Right kidney (tissue), 1 donor: ENCODE data around the gene ULBP1.
"Not testable (repeated sequence)": the region's sequence is repeated elsewhere in the genome, so short reads cannot be mapped to it uniquely, and the experiment has no call there.

Source experiments
- DNase-seq: peaks from one replicate; pipeline ENCODE4 v3.0.0-alpha.2; 2016

The ULBP1 gene

GRCh38 chr6:150005761-150006651, 42.3 kb downstream of the ULBP1 start:
- no peak for DNase-seq

DNA sequence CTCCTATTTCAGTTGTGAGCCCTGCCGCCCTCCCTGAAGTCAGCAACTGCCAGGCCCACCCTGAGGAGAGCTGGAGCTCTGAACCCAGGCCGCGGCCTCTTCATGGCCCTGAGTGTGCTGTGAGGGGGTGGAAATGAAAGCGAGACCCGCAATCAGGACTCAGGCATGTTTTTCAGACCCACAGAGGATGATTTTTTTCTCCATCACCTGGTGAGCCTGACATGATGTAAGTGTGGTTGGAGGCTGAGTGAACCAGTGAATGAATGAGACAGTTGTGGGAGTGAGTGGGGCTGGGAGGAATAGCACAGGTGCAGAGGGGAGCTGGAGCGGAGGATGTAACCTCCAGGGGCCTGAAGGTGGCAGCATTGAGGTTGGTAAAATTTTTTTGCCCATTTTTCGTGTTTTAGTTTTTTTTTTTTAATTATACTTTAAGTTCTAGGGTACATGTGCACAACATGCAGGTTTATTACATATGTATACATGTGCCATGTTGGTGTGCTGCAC, 43.3 kb downstream of the ULBP1 start:
- no peak for DNase-seq

DNA sequence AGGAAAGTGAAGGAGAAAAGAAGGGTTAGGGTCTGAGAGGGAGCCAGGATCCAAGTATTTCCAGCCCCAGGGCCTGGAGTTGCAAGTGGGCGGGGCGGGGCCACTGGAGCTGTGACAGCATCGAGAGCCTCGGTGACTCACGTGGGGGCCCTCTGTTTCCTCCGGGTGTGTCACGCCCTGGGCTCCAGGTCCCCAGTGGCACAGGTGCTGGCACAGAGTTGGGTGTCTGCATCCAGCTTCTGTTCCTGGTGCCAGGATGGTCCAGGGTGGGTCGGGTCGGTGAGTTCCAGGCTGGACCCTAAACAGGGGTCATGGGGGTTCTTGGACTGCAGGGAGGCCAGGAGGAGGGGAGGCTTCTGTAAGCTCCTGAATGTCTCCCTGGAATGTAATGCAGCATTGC, 44.8 kb downstream of the ULBP1 start:
- no peak for DNase-seq

- not testable (repeated sequence) for DNase-seq
Observed at GRCh38 chr6:150012846-150013784, 49.4 kb downstream of the ULBP1 start.

- DNase-seq: not testable (repeated sequence)
Observed at GRCh38 chr6:150013785-150014622, 50.3 kb downstream of the ULBP1 start.

GRCh38 chr6:150014623-150015280, 51.0 kb downstream of the ULBP1 start:
- not testable (repeated sequence) for DNase-seq

DNA sequence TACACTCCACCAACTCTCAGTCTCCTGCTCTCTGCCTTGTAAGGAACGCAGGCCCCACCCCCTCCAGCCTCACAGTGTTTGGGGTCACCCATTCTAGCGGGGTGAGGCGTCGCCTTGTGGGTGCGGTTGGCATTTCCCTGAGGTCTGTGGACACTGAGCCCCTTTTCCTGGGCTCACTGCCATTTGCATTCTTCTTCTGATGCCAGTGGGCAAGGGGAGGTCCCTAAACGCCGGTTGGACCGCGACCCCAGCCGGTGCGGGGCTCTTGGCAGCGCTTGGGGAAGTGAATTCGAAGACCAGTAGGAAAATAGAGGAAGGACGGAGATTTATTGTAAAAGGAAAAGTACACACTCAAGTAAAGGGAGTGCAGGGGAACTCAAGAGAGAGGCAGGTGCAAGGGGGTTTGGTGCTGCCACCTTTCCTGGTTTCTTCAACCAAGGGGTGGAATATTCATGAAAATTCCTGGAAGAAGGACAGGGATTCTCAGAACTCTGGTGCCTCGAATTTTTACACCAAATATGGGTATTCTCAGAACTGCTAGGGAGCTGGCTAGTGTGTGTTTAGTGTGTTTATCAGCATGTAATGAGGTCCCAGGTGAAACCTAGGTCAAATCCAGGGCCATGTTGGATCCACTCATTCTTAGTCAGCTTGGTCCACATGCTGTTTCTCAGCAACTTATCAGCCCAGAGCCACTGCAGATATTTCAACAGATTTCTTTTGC, 51.7 kb downstream of the ULBP1 start:
- DNase-seq: not testable (repeated sequence)

GRCh38 chr6:150016324-150017185, 52.8 kb downstream of the ULBP1 start:
- DNase-seq: no peak

- not testable (repeated sequence) for DNase-seq
Observed at GRCh38 chr6:150017186-150017521, 53.4 kb downstream of the ULBP1 start.

GRCh38 chr6:150018846-150019580, 55.3 kb downstream of the ULBP1 start:
- no peak for DNase-seq

- DNase-seq: not testable (repeated sequence)
Observed at GRCh38 chr6:150021870-150022269, 58.1 kb downstream of the ULBP1 start.
